Activated effector memory CD4-positive, alpha-beta T cell treated with Interleukin-2 at 50 U/mL for 16 hours (primary cell): ENCODE results near the gene TTLL11.

Experiments used
- DNase-seq: peaks from one replicate; pipeline ENCODE4 v3.0.0-alpha.2; 2020

TTLL11 gene

DNA sequence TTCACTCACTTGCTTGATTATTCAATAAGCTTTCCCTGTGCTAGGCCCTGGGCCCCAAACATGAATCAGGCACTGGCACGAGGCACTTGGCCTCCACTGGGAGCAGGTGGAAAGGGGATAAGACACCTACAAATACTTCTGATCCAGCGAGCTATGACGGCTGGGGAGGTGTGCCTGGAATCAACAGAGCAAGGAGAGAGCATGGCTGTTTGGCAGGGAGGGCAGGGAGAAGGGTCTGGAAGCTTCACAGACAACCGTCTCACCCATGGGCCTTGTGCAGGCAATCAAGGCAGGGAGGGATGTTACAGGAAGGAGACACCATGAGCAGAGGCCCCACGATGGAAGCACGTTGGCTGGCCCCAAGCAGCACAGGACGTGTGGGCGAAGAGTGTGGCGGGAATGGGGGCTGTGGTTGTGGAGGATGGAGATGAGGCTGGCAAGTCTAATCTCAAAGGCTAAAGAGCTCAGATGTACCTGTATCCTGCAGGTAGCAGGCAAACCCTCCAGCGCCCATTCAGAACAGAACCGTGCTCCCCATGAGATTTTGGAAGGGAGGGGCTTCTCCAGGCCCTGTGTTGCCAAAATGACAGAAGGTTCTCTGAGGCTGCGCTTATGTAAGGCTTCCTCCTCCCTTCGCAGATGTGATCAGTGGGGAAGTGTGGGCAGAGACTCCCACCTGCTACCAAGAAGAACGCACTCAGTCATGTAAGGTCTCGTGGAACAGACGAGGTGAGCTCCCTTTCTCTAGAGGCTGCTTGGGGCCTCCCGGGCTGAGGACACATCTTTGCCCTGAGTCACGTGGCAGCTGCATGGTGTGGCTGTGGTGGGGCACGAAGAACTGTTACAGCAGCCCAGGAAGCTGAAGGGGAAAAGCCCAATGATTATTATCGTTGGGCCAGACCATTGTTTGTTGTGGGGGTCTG, 252.0 kb downstream of the TTLL11 start:
- no peak for DNase-seq

DNA sequence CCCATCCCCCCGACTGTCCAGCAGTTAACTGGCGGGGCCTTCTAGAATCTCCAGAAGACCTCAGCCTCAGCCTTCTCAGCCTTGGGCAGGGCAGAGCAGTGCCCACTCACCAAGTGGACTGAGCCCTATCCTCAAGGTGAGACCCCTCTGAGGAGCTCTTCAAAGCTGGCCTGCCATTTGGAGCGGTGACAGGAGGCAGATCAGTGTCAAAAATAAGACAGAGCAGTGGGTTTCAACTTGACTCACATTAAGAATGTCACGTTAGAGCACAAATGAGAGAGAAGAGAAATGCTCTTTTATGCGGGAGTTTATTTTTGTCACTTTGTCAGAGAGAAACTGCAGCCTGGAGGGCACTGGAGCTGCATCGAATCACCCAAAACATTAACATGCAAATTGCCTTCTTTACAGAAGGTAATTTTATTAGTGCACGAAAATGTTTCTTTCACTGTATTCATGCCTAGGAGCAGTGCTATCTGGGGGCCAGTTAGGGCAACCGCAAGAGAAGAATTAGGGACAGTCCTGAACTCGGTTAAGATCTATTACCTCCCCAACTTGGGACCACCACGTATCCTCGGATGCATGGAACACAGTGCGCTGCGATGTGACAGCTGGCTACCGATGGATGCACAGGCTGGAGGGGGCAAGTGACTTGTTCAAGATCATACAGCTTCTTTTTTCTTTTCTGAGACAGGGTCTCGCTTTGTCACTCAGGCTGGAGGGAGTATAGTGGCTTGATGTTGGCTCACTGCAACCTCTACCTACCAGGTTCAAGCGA, 253.2 kb downstream of the TTLL11 start:
- no peak for DNase-seq

DNA sequence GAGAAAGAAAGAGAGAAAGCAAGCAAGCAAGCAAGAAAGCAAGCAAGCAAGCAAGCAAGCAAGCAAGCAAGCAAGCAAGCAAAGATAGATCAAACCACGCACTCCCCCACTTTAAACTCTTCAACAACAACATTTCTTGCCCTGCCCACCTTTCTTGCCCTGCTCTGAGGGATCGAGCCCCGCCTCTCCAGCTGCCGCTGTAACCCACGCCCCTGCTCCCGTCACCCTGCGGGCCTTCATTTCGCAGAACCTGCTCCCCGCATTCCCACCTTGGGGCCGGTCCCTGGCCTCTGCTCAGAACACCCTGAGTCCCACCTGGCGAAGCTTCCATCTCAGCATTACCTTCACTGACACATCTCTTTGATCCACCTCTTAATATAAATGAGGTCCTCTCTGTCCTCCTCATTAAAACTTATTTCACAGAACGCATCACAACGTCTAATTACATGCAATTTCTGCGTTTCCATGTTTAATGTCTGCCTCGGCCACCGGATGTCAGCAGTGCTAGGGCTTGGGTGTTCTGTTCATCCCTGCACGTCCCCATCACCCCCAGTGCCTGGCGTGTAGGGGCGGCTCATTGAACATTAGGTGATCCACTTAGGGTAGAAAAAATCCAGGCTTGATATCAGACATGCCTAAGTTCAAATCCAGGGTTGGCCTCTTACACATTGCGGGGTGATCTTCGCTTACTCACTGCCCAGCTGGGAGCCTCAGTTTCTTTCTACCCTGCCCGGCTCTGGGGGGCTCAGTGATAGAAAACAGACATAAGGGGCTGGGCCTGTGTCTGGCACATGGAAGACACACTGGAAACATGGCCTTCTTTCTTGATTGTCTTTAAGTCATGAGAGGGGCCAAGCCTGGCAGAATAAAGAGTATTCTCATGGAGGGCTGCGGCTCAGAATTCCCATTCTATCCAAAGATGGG, 254.1 kb downstream of the TTLL11 start:
- DNase-seq, result no peak

- DNase-seq, result no peak
Observed at GRCh38 chr9:121837113-121837961, 255.8 kb downstream of the TTLL11 start.

DNA sequence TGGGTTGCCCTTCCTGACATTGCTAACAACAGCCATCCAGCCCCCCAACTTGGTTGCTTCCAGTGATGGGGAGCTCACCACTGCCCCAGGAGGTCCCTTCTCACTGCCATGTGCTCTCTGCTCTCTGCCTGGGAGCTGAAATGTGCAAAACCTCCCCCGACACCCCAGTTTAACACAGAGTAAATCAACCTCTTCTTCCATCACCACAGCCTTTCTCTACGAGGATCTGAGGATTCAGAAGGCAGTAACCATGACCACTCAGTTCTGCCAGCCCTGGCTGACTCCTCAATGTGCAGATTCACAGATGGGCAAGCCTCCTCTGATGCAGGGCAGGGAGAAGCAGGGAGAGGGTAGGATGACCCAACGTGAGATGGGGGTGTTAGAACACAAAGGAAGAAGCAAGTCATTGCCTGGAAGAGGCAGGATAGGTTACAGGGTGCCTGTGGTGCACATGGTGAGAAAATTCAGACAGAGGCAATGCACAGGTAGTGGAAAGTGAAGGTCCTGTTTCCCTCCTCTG, 256.7 kb downstream of the TTLL11 start:
- no peak for DNase-seq

GRCh38 chr9:121835587-121836365, 257.3 kb downstream of the TTLL11 start:
- DNase-seq, result no peak

DNA sequence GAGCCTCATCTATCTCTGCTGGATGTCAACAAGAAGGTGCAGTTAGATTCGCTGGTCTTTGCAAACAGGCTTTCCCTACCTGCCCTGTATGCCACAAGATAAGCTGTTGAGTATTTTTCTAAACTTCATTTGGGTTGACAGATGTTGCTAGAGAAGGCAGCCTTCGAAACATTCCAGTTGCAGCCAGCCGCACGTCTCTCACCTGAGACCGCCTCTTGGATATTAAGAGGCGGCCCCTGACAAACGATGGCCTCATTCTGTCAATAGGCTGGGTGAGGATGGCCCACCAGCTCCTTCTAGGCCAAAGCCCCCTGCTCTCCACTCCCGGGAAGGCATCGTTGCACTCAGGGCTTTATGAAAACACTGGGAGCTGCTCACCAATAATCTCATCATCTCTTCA, 260.0 kb downstream of the TTLL11 start:
- no peak for DNase-seq

GRCh38 chr9:121831869-121832268, 261.2 kb downstream of the TTLL11 start:
- DNase-seq, result no peak

- no peak for DNase-seq
Observed at GRCh38 chr9:121830441-121831140, 262.5 kb downstream of the TTLL11 start.

GRCh38 chr9:121827251-121827967, 265.7 kb downstream of the TTLL11 start:
- no peak for DNase-seq

GRCh38 chr9:121826711-121827110, 266.4 kb downstream of the TTLL11 start:
- DNase-seq, result no peak

GRCh38 chr9:121825031-121825691, 267.9 kb downstream of the TTLL11 start:
- DNase-seq, result no peak

DNA sequence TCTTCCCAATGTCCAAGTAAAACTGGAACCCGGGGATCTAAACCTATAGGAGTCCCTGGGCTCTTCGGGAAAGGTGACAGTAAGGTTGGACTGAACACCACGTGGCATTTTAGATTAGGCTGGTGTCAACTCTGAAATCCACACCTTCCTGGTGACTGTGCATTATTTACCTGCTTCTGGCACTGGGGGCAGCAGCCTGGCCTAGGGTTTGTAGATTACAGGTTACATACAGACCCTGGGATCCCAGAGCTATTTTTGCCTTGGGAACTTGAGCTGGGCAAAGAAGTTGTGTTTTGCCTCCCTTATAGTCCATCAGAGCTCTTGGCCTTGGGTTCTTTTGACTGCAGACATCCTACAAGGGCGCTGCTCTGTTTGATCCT, 268.5 kb downstream of the TTLL11 start:
- DNase-seq, result no peak

DNA sequence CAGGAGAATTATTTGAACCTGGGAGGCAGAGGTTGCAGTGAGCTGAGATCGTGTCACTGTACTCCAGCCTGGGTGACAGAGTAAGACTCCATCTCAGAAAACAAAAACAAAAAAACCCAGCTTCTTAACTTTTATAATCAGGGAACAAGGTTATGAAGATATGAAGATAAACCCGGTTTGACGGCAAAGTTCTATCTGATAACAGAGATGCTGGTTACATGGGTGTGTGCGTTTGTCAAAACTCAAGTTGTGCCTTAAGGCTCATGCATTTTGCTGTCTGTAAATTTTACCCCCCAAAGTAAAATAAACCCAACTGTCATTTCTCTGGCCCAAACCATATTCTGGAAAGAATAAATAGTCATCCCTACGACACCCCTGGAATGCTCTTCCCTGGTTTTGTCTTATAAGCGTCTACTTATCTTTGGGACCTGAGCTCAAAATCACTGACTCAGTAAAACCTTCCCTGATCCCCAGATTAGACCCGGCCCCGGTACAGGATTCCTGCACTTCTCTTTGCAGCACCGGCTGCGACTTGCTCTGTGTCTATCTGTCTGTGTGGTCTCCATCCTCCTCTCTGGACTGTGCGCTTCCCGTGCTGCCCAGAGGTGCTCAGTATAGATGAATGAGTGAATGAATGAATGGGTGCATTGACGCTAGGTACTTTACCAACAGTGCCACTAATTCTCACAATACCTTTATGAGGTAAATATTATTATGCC, 269.5 kb downstream of the TTLL11 start:
- no peak for DNase-seq

GRCh38 chr9:121822093-121823085, 270.7 kb downstream of the TTLL11 start:
- no peak for DNase-seq

DNA sequence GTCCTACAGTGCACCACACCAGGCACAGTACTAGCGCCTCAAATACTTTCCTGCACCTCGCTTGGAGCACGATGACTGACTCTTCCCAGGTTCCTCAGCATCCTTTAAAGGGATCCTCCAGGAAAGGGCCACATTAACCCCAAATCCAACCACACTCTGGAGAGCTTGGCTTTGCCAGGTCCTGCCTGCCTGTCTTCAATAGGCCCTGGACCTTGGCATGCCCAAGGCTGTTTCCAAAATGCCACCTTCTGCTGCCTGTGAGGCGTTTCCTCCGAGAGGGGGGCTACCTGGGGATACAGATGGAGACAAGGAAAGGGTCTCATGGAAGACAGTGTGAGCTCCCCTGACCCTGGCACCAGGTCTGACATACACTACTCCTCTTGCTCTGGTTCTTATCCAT, 271.8 kb downstream of the TTLL11 start:
- DNase-seq, result no peak
